ENCODE data around the gene DOK6.
"Not testable (repeated sequence)": the region's sequence is repeated elsewhere in the genome, so short reads cannot be mapped to it uniquely, and the experiment has no call there.

DOK6 gene

GRCh38 chr18:69853051-69853450 is 452.4 kb downstream of the DOK6 start:
- no peaks in the 10 kb centered on the region for H4K20me1 ChIP-seq (ENCODE audit: insufficient read depth, low read length)
- H3K9ac ChIP-seq (ENCODE audit: low read length): no peak overlapping the region
- H3K4me3 ChIP-seq (ENCODE audit: low read length): no peak overlapping the region
- no peaks in the 10 kb centered on the region for H3K27me3 ChIP-seq (ENCODE audit: low read depth, low read length)
- TF ChIP-seq, protein P1, sequence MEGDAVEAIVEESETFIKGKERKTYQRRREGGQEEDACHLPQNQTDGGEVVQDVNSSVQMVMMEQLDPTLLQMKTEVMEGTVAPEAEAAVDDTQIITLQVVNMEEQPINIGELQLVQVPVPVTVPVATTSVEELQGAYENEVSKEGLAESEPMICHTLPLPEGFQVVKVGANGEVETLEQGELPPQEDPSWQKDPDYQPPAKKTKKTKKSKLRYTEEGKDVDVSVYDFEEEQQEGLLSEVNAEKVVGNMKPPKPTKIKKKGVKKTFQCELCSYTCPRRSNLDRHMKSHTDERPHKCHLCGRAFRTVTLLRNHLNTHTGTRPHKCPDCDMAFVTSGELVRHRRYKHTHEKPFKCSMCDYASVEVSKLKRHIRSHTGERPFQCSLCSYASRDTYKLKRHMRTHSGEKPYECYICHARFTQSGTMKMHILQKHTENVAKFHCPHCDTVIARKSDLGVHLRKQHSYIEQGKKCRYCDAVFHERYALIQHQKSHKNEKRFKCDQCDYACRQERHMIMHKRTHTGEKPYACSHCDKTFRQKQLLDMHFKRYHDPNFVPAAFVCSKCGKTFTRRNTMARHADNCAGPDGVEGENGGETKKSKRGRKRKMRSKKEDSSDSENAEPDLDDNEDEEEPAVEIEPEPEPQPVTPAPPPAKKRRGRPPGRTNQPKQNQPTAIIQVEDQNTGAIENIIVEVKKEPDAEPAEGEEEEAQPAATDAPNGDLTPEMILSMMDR (IDR thresholded peaks at IDR 0.05; ENCODE audit: low read depth, low read length): no peak
- no peak for TF ChIP-seq EZH2phosphoT487 (IDR thresholded peaks at IDR 0.05; ENCODE audit: low read depth)
- H3K79me2 ChIP-seq (ENCODE audit: low read length): no peaks in the 10 kb centered on the region
- no peaks in the 10 kb centered on the region for H3K9me3 ChIP-seq (ENCODE audit: insufficient read depth, low read length)
- H3K27ac ChIP-seq (ENCODE audit: low read length): no peak overlapping the region
- no peaks in the 10 kb centered on the region for H3K4me1 ChIP-seq (ENCODE audit: low read length)
- no peak overlapping the region for H2AFZ ChIP-seq (ENCODE audit: low read depth, low read length)
- H3K4me2 ChIP-seq (ENCODE audit: low read length): no peak overlapping the region
- H3K36me3 ChIP-seq (replicated peaks; ENCODE audit: low read depth, low read length): no peaks in the 10 kb centered on the region

DNA sequence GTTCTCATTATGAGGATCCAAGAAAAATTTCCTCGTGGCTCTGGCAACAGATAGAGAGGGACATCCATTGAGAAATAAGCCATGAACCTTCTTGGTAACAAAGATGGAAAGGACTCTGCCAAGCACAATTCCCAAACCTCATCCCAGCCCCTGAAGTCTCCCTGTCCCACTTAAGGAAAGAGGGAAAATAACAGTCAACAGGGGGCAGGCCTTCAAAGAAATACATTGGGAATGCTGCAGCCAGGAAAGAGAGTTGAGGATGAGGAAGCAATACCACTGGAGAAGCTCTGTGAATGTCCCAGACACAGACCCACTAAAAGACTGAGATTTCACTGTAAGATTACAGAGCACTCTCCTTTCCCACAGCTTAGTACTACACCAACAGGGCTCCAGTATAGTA is 453.8 kb downstream of the DOK6 start:
- H3K4me2 ChIP-seq (ENCODE audit: low read length): no peak overlapping the region
- H2AFZ ChIP-seq (ENCODE audit: low read depth, low read length): no peak overlapping the region
- H3K36me3 ChIP-seq (replicated peaks; ENCODE audit: low read depth, low read length): no peaks in the 10 kb centered on the region
- TF ChIP-seq, protein P1 (IDR thresholded peaks at IDR 0.05; ENCODE audit: low read depth, low read length): no peak
- no peak for TF ChIP-seq EZH2phosphoT487 (IDR thresholded peaks at IDR 0.05; ENCODE audit: low read depth)
- no peak overlapping the region for H3K9ac ChIP-seq (ENCODE audit: low read length)
- H3K9me3 ChIP-seq (ENCODE audit: insufficient read depth, low read length): no peaks in the 10 kb centered on the region
- H3K4me1 ChIP-seq (ENCODE audit: low read length): no peaks in the 10 kb centered on the region
- no peak overlapping the region for H3K4me3 ChIP-seq (ENCODE audit: low read length)
- H3K79me2 ChIP-seq (ENCODE audit: low read length): no peaks in the 10 kb centered on the region
- H4K20me1 ChIP-seq (ENCODE audit: insufficient read depth, low read length): no peaks in the 10 kb centered on the region
- no peaks in the 10 kb centered on the region for H3K27me3 ChIP-seq (ENCODE audit: low read depth, low read length)
- no peak overlapping the region for H3K27ac ChIP-seq (ENCODE audit: low read length)

- Histone ChIP-seq H3K4me1 (ENCODE audit: low read length) (no peaks in the 10 kb centered on the region), H3K36me3 (replicated peaks; ENCODE audit: low read depth, low read length) (peaks cover 5% of the 10 kb centered on the region), H3K27me3 (ENCODE audit: low read depth, low read length) (no peaks in the 10 kb centered on the region), H2AFZ (ENCODE audit: low read depth, low read length) (no peak overlapping the region), H3K27ac (ENCODE audit: low read length) (no peak overlapping the region), H3K4me3 (ENCODE audit: low read length) (no peak overlapping the region), H3K9me3 (ENCODE audit: insufficient read depth, low read length) (no peaks in the 10 kb centered on the region), H4K20me1 (ENCODE audit: insufficient read depth, low read length) (no peaks in the 10 kb centered on the region), H3K9ac (ENCODE audit: low read length) (no peak overlapping the region), H3K4me2 (ENCODE audit: low read length) (no peak overlapping the region), H3K79me2 (ENCODE audit: low read length) (no peaks in the 10 kb centered on the region)
- TF ChIP-seq, protein P1 (IDR thresholded peaks at IDR 0.05; ENCODE audit: low read depth, low read length): no peak
- TF ChIP-seq EZH2phosphoT487 (IDR thresholded peaks at IDR 0.05; ENCODE audit: low read depth): no peak
These were observed 458.2 kb downstream of the DOK6 start for GRCh38 chr18:69858897-69859296.

GRCh38 chr18:69864802-69865201 is 464.1 kb downstream of the DOK6 start:
- not testable (repeated sequence) for H3K4me3 ChIP-seq (ENCODE audit: low read length); H3K9ac ChIP-seq (ENCODE audit: low read length); H4K20me1 ChIP-seq (ENCODE audit: insufficient read depth, low read length); H3K27me3 ChIP-seq (ENCODE audit: low read depth, low read length); H3K9me3 ChIP-seq (ENCODE audit: insufficient read depth, low read length); H3K79me2 ChIP-seq (ENCODE audit: low read length); H2AFZ ChIP-seq (ENCODE audit: low read depth, low read length); H3K27ac ChIP-seq (ENCODE audit: low read length)
- Histone ChIP-seq H3K4me2 (ENCODE audit: low read length) (peak overlapping the region; percentile 4), H3K4me1 (ENCODE audit: low read length) (peaks cover 11% of the 10 kb centered on the region), H3K36me3 (replicated peaks; ENCODE audit: low read depth, low read length) (peaks cover 10% of the 10 kb centered on the region)

- H2AFZ ChIP-seq (ENCODE audit: low read depth, low read length): no peak overlapping the region
- H3K4me1 ChIP-seq (ENCODE audit: low read length): peaks cover 11% of the 10 kb centered on the region
- H3K9ac ChIP-seq (ENCODE audit: low read length): no peak overlapping the region
- no peak overlapping the region for H3K4me3 ChIP-seq (ENCODE audit: low read length)
- H4K20me1 ChIP-seq (ENCODE audit: insufficient read depth, low read length): no peaks in the 10 kb centered on the region
- H3K79me2 ChIP-seq (ENCODE audit: low read length): no peaks in the 10 kb centered on the region
- no peaks in the 10 kb centered on the region for H3K9me3 ChIP-seq (ENCODE audit: insufficient read depth, low read length)
- TF ChIP-seq, protein P1 (IDR thresholded peaks at IDR 0.05; ENCODE audit: low read depth, low read length): no peak
- TF ChIP-seq EZH2phosphoT487 (IDR thresholded peaks at IDR 0.05; ENCODE audit: low read depth): no peak
- H3K4me2 ChIP-seq (ENCODE audit: low read length): no peak overlapping the region
- H3K27ac ChIP-seq (ENCODE audit: low read length): no peak overlapping the region
- no peaks in the 10 kb centered on the region for H3K27me3 ChIP-seq (ENCODE audit: low read depth, low read length)
- peaks cover 10% of the 10 kb centered on the region for H3K36me3 ChIP-seq (replicated peaks; ENCODE audit: low read depth, low read length)
These were observed 465.1 kb downstream of the DOK6 start for GRCh38 chr18:69865776-69866175.

Measured in OCI-LY3 (cell line).